HepG2 (cell line): ENCODE results near the gene GPC6. TPM values are rescaled to one million over a fixed set of nuclear protein-coding genes. Genes with fewer than 3 reads are reported as not detected.

Source experiments
- ATAC-seq: fragments of 200-7000 bp; cut with Tn5 transposase; 3 replicates; pipeline ENCODE4 v1.9.1; 2020; ENCODE audit warnings: mild to moderate bottlenecking, moderate library complexity
- BruUV-seq: library from RNA; stranded (reverse); fragments of 400-500 nt; replicated peaks from 2 replicates; lab custom pipeline; 2021; lab: Mats Ljungman, UMichigan
- CTCF ChIA-PET: fragments of 300-600 bp; formaldehyde crosslinking; extraction: SDS; loops from one replicate; lab custom pipeline; 2021; ENCODE audit warnings: low total read pairs, inconsistent platforms, low intra/inter-chr PET ratio; lab: Yijun Ruan, JAX
- POLR2A ChIA-PET: fragments of 350-600 bp; sonication (Branson Sonifier 250); formaldehyde crosslinking; loops from one replicate; lab custom pipeline; 2020; ENCODE audit warnings: antibody characterized with exemption, inconsistent platforms; lab: Yijun Ruan, JAX
- DNase-seq: peaks from one replicate; pipeline ENCODE4 v3.0.0-alpha.2; 2015; ENCODE audit warnings: low spot score
- FAIRE-seq: peaks from 3 replicates; lab custom pipeline; 2011; peaks lifted over from hg19 to GRCh38; lab: Jason Lieb, UNC
- H2AFZ ChIP-seq: one replicate; pipeline ENCODE4 v1.6.1; 2011; ENCODE audit warnings: low read length, inconsistent platforms
- H3K27ac ChIP-seq: fragments of 300-600 bp; 3 replicates; pipeline ENCODE4 v1.8.0; 2011; ENCODE audit warnings: mixed run types, mild to moderate bottlenecking, mixed read lengths, low read length, inconsistent platforms; ENCODE audit not compliant: insufficient read depth; ENCODE audit errors: extremely low read length
- H3K27me3 ChIP-seq, 2 experiments: fragments of 200-600 bp in 1 of 2; 2 replicates in 1 of 2; 3 replicates in 1 of 2; pipeline versions ENCODE4 v1.6.0 to v1.8.0; 2011; ENCODE audit warnings: low read length in 2 of 2, mild to moderate bottlenecking in 2 of 2, moderate library complexity in 2 of 2, inconsistent platforms in 1 of 2; ENCODE audit not compliant: insufficient read depth in 2 of 2, control insufficient read depth in 1 of 2
- H3K36me3 ChIP-seq, 2 experiments: fragments of 200-600 bp in 1 of 2; replicated peaks in 1 of 2; 2 replicates in 1 of 2; 3 replicates in 1 of 2; pipeline versions ENCODE4 v1.5.1 to v1.8.0; 2011; ENCODE audit warnings: low read length in 2 of 2, inconsistent platforms in 1 of 2; ENCODE audit not compliant: insufficient read depth in 2 of 2, control insufficient read depth in 1 of 2
- H3K4me1 ChIP-seq: 2 replicates; pipeline ENCODE4 v1.5.1; 2012; ENCODE audit warnings: low read length, inconsistent platforms; ENCODE audit not compliant: insufficient read depth
- H3K4me2 ChIP-seq: 2 replicates; pipeline ENCODE4 v1.6.0; 2011; ENCODE audit warnings: low read depth, low read length, inconsistent platforms
- H3K4me3 ChIP-seq, 3 experiments: fragments of 200-600 bp in 1 of 3; sonication (generic), shearing (Covaris generic) in 1 of 3; replicated peaks in 1 of 3; 2 replicates each; pipeline ENCODE4 v1.5.1; 2011 to 2016; ENCODE audit warnings: low read length in 3 of 3, inconsistent platforms in 2 of 3, low read depth in 2 of 3, mild to moderate bottlenecking in 2 of 3, control low read depth in 1 of 3, mixed read lengths in 1 of 3; ENCODE audit not compliant: insufficient read depth in 1 of 3
- H3K79me2 ChIP-seq: one replicate; pipeline ENCODE4 v1.6.1; 2011; ENCODE audit warnings: low read length, inconsistent platforms; ENCODE audit not compliant: insufficient read depth
- H3K9ac ChIP-seq: 2 replicates; pipeline ENCODE4 v1.6.0; 2011; ENCODE audit warnings: mild to moderate bottlenecking, low read depth, low read length, inconsistent platforms; ENCODE audit not compliant: insufficient read depth
- H3K9me3 ChIP-seq: 2 replicates; pipeline ENCODE4 v1.5.1; 2012; ENCODE audit warnings: mild to moderate bottlenecking, low read length
- H4K20me1 ChIP-seq: 2 replicates; pipeline ENCODE4 v1.6.0; 2011; ENCODE audit warnings: inconsistent platforms, mild to moderate bottlenecking, low read length, moderate library complexity; ENCODE audit not compliant: insufficient read depth
- ATF4 ChIP-seq, 2 experiments: fragments of 450-650 bp in 1 of 2; sonication (generic) in 1 of 2; formaldehyde crosslinking; IDR thresholded peaks; 2 replicates each; pipeline versions ENCODE4 v1.5.0 to v1.8.0; 2020 to 2022; ENCODE audit warnings: mild to moderate bottlenecking in 1 of 2, missing genetic modification reagents in 1 of 2
- DPF2 ChIP-seq: sonication (generic); formaldehyde crosslinking; IDR thresholded peaks from 2 replicates; pipeline ENCODE4 v1.4.0; 2020; ENCODE audit warnings: mild to moderate bottlenecking, low read depth, missing genetic modification reagents, borderline replicate concordance
- FOXM1 ChIP-seq: sonication (generic); formaldehyde crosslinking; IDR thresholded peaks from 2 replicates; pipeline ENCODE4 v1.5.0; 2020; ENCODE audit warnings: missing genetic modification reagents
- HOMEZ ChIP-seq: IDR thresholded peaks from 2 replicates; pipeline ENCODE4 v1.6.1; 2016; ENCODE audit warnings: low read depth
- HOXA3 ChIP-seq: sonication (generic); formaldehyde crosslinking; IDR thresholded peaks from 2 replicates; pipeline ENCODE4 v1.5.0; 2020; ENCODE audit warnings: missing genetic modification reagents
- KDM6A ChIP-seq: IDR thresholded peaks from 2 replicates; pipeline ENCODE4 v1.6.1; 2016; ENCODE audit warnings: low read depth
- MAFG ChIP-seq: sonication (generic); formaldehyde crosslinking; IDR thresholded peaks from 2 replicates; pipeline ENCODE4 v1.5.1; 2020; ENCODE audit warnings: mild to moderate bottlenecking, missing genetic modification reagents
- SOX5 ChIP-seq: IDR thresholded peaks from 2 replicates; pipeline ENCODE4 v1.6.1; 2016; ENCODE audit warnings: borderline replicate concordance
- SRY ChIP-seq: sonication (generic); formaldehyde crosslinking; IDR thresholded peaks from 2 replicates; pipeline ENCODE4 v1.8.0; 2022; ENCODE audit warnings: mild to moderate bottlenecking, missing genetic modification reagents
- ZMYM4 ChIP-seq: sonication (generic); formaldehyde crosslinking; IDR thresholded peaks from 2 replicates; pipeline ENCODE4 v1.8.1; 2023; ENCODE audit warnings: mild to moderate bottlenecking, missing genetic modification reagents
- ZNF260 ChIP-seq: sonication (generic); formaldehyde crosslinking; IDR thresholded peaks from 2 replicates; pipeline ENCODE4 v1.4.0; 2020; ENCODE audit warnings: missing genetic modification reagents, low read depth, mild to moderate bottlenecking, borderline replicate concordance
- ZNF430 ChIP-seq: sonication (generic); formaldehyde crosslinking; IDR thresholded peaks from 2 replicates; pipeline ENCODE4 v1.9.0; 2021; ENCODE audit warnings: mild to moderate bottlenecking, missing genetic modification reagents
- ZNF546 ChIP-seq: sonication (generic); formaldehyde crosslinking; conservative IDR thresholded peaks from 2 replicates; pipeline ENCODE4 v1.8.1; 2023; ENCODE audit warnings: mild to moderate bottlenecking, missing genetic modification reagents
- ZNF660 ChIP-seq: sonication (generic); formaldehyde crosslinking; IDR thresholded peaks from 2 replicates; pipeline ENCODE4 v1.5.1; 2020; ENCODE audit warnings: mild to moderate bottlenecking, low read depth, missing genetic modification reagents, borderline replicate concordance
- WGBS: methylation state at CpG from one replicate; pipeline ENCODE4 v1.1.6; 2017; ENCODE audit warnings: low lambda C conversion rate; 5-methylcytosine and 5-hydroxymethylcytosine counted together
- in situ Hi-C: cut with HindIII; loops from 2 replicates; pipeline ENCODE4 v1.10.0; 2017; ENCODE audit warnings: low pct_unique_long_range_greater_than_20kb; ENCODE audit not compliant: extremely low pct_ligation_motif_present
- intact Hi-C: fragments of 100-400 bp; cut with micrococcal nuclease; formaldehyde crosslinking; loops from one replicate; pipeline ENCODE4 v1.10.0; 2022; ENCODE audit not compliant: unreplicated experiment
- polyA plus RNA-seq, 8 experiments: library from polyadenylated mRNA; depleted of rRNA in 3 of 8; stranded (reverse) in 7 of 8; unstranded in 1 of 8; fragments of >200 nt; fragmentation: Illumina TruSeq in 4 of 8; extraction: Trizol in 4 of 8; gene quantifications; 2 replicates each; pipeline versions ENCODE4 v1.2.1 to v1.2.3, GENCODE V29; 2011 to 2016; ENCODE audit warnings: low read depth in 4 of 8, missing spikeins in 1 of 8, mixed read lengths in 1 of 8; ENCODE audit not compliant: insufficient read depth in 1 of 8
- total RNA-seq, 5 experiments: library from RNA; depleted of rRNA; stranded (reverse); fragments of >200 nt; fragmentation: Illumina TruSeq; extraction: Trizol; gene quantifications; 2 replicates each; pipeline ENCODE4 v1.2.3, GENCODE V29; 2016; ENCODE audit warnings: low read depth in 1 of 5

The GPC6 gene
- total and polyA plus RNA-seq, 2 of the 13 experiments (the other 11 are each of a cell fraction or from before 2014, with no cell fraction given): 24.5 to 33.9 TPM

- intact Hi-C loops: no loop called here
- CTCF ChIA-PET: no interaction called here
- ATAC-seq (no peak), FAIRE-seq (no peak), DNase-seq (no peak)
- TF ChIP-seq MAFG (no peak), FOXM1 (CRISPR knock-in tag) (no peak), KDM6A (CRISPR knock-in tag) (no peak), ZNF546 (CRISPR knock-in tag) (no peak), ZNF430 (CRISPR knock-in tag) (no peak), HOMEZ (CRISPR knock-in tag) (no peak), ATF4 (CRISPR knock-in tag; IDR thresholded peaks at IDR 0.05) (no peak), ZNF260 (CRISPR knock-in tag) (no peak), DPF2 (no peak), ZNF660 (CRISPR knock-in tag) (no peak), ZMYM4 (CRISPR knock-in tag) (no peak), SRY (CRISPR knock-in tag) (no peak), SOX5 (CRISPR knock-in tag) (no peak), HOXA3 (CRISPR knock-in tag) (no peak)
- Histone ChIP-seq H3K79me2 (no peaks in the 10 kb centered on the region), H3K4me3 (no peak overlapping the region), H3K9ac (no peak overlapping the region), H3K4me1 (no peaks in the 10 kb centered on the region), H3K27ac (no peak overlapping the region), H3K27me3 (no peaks in the 10 kb centered on the region), H2AFZ (no peak overlapping the region), H3K36me3 (no peaks in the 10 kb centered on the region), H3K9me3 (no peaks in the 10 kb centered on the region), H3K4me2 (no peak overlapping the region), H4K20me1 (no peaks in the 10 kb centered on the region)
- POLR2A ChIA-PET: no interaction called here
- in situ Hi-C loops: no loop called here
- WGBS: 100% methylated on average over 1 of the region's 1 CpG
- BruUV-seq: no TSS peak
Observed at GRCh38 chr13:93416736-93417355, 190.2 kb downstream of the GPC6 start.
